HG03175 (cell line): ENCODE measurements around the gene ACSL6.

Experiments
- ATAC-seq: cut with Tn5 transposase; IDR thresholded peaks from one replicate; pipeline ENCODE4 v1.9.1; 2021; ENCODE audit warnings: mild to moderate bottlenecking, moderate library complexity; ENCODE audit not compliant: unreplicated experiment

ACSL6 gene

GRCh38 chr5:132017738-132018625 is 6.5 kb upstream of the ACSL6 start:
- ATAC-seq, result no peak

DNA sequence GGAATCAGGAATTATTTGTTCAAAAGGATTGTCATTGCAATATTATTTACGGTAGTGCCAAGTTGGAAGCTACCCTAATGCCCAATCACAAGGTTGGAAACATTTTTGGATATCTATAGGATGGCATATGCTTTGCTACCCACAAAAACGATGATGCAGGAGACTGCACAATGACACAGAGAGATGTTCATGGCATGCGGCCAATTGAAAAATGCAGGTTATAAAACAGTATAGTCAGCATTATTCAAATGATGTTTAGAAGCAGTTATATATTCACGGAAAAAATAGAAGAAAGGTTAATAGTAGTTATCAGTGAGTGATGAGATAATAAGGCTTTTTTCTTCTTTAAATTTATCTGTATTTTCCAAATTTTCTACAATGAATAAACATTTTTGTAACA is 5.9 kb upstream of the ACSL6 start:
- ATAC-seq, result no peak

DNA sequence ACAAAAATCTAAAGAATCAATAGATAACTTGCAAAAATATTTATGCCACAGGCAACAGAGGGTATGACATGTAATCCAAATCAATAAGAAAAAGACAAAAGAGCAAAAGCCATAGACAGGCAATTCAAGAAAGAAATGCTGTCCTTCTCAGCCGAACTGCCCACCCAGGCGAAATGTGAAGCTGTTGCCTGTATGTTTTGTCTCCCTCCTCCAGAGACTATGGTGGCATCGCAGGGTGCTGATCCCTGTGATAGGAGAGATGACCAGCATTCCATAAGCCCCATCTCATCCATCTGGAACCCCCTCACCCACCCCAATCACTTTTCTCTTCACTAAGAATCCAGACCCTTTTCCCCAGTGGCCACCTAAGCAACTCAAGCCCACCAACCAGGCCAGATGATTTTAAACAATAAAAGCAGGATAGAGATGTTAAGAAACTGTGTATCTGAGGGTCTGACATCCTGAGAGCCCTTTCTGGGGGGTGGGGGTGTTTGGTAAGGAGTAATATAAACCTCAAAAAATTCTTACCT is 5.3 kb upstream of the ACSL6 start:
- ATAC-seq, result no peak

- no peak for ATAC-seq
Observed at GRCh38 chr5:132013711-132014110, 2.3 kb upstream of the ACSL6 start.

- ATAC-seq, result no peak
Observed at GRCh38 chr5:132013006-132013689, 1.7 kb upstream of the ACSL6 start.

GRCh38 chr5:132012371-132013005 is 1.0 kb upstream of the ACSL6 start:
- no peak for ATAC-seq

DNA sequence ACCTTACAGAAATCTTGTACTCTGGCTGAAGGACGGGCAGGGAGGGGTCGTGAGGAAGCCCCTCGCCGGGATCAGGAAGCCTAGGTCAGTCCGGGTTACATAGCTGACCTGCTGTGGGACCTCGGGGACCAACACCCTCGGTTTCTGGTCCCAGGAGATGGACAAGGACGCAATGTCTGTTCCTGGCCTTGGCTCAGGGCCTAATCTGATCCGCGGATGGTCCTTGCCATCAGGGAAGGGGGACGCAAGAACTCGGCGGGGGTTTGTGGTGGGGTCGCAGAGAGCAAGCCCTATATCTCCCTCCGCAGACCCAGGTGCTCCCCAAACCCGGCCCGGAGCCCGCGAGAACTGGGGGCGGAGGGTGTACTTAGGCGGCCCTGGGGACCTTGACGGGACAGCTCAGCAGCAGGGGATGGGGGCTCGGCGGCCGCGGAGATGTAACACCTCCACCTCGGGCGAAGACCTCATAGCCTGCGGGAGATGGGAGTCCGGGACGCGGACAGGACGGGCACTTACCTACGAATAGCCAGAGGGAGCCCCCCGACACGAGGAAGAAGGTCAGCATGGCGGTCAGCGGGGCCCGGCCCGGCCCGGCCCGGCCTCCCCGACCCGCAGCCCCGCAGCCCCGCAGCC is 353 bp downstream of the ACSL6 start:
- no peak for ATAC-seq

- ATAC-seq, result no peak
Observed at GRCh38 chr5:132010645-132010988, 841 bp downstream of the ACSL6 start.

- ATAC-seq, result no peak
Observed at GRCh38 chr5:132009706-132010405, 1.6 kb downstream of the ACSL6 start.

DNA sequence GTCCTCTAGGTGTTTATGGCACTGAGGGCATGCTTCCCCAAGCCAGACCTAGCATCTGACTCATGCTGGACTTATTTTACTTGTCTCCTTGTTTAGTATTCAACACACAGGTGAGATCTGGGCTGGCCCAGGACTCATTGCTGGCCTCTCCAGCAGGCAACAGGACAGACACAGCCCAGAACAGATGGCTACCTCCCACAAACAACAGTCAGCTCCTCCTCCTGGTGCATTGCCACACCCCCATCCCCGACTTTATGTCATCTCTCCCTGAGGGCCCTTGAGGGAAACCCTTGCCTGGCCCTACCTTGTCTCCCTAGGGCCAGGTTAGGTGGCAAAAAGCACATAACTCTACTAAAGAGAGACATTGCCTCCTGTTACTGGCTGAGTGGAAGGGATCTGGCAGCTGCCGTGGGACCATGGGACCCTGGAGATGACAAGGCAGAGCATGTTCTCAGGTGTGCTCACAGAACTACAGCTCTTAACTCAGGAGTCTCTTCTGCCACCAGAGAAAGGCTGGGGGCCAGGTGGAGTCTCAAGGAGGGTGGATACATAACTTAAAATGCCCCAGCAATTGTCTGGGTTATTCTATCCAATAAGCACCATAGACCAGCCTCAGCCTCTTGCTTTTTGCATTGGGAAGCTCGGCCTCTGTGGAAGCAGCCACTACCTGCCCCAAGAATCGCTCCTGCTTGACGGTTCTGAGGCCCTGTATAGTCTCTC is 2.3 kb downstream of the ACSL6 start:
- ATAC-seq, result no peak

- no peak for ATAC-seq
Observed at GRCh38 chr5:132008163-132008473, 3.3 kb downstream of the ACSL6 start.

DNA sequence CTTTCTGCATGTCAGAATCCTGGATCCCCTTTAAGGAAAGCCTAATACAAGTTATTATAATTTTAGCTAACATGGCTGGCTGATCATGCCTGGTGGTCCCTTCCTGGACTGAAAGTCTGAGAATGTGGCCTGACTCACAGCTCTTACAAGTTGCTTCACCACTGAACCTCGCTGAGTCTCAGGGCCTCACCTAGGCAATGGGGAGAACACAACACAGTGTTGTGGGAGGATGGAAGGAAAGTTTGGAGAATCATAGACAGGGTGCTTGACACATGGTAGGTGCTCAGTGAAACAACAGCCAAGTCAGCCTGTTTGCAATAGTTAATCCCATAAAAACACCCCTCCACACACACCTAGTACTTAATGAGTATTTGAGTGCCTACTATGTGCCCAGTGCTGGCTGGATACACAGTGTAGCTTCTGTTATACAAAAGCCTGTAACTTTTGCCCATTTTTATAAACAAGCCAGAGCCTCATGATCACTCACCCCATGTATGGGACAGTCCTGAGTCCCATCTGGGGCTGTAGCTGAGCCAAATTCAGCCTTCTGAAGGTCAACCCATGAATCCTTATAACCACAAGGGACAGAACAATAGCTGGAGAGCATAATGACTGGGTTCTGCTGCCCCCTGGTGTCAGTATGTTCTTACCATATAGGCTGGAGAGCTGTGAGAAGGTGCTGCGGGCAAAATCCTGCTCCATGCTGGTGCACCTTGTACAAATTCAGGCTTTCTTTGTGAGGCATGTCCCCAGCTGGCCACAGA is 3.9 kb downstream of the ACSL6 start:
- ATAC-seq, result peak; percentile 71

DNA sequence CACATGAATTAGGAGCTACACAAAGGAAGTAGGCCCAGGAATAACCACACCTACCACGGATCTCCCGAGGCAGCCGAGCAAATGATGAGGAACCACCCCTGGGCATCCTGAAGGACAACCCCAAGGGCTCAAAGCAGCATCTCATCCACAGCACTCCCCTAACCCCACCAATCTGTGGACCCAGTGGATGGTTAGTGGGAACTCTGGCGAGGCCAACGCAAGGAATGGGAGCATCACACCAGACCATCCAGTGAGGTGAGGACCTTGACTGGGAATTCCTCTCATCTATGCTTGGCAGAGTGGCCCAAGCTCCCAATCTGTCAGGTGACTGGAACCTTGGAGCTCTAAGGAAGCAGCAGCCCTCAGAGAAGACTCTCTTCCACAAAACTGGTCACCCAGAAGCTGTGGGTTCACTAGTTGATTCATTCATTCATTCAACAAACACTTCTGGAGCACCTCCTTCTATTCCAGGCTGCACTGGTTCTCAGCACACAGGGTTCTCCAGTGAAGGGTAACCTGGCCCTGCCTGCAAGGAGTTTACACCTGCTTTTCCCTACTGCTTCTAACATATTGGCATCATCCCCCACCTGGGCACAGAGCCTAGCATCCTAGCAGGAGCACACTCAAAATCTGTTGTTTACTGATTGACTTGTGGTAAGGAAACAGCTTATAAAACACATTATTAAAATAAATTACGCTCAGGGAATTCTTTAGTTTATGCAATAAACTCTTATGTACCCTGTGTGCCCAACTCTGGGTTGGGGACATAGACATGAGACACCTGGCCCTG is 4.9 kb downstream of the ACSL6 start:
- no peak for ATAC-seq

- ATAC-seq, result no peak
Observed at GRCh38 chr5:132005591-132005990, 5.9 kb downstream of the ACSL6 start.

- ATAC-seq, result no peak
Observed at GRCh38 chr5:132003982-132004381, 7.5 kb downstream of the ACSL6 start.

- no peak for ATAC-seq
Observed at GRCh38 chr5:132003170-132003744, 8.2 kb downstream of the ACSL6 start.

GRCh38 chr5:132002757-132003156 is 8.7 kb downstream of the ACSL6 start:
- no peak for ATAC-seq
